HepG2 (cell line): Measurements from ENCODE around the gene TGM6. TPM values are rescaled to one million over a fixed set of nuclear protein-coding genes. Genes with fewer than 3 reads are reported as not detected.
A peak's percentile ranks its signal among the peaks of the same experiment; 100 is the strongest.

Experiments
- ATF7-NPFF ChIP-seq: sonication (generic); formaldehyde crosslinking; IDR thresholded peaks from 2 replicates; pipeline ENCODE4 v1.8.1; 2023; ENCODE audit warnings: mild to moderate bottlenecking, low read depth, missing genetic modification reagents, moderate library complexity
- ELF3 ChIP-seq: IDR thresholded peaks from 2 replicates; pipeline ENCODE4 v1.6.1; 2016; ENCODE audit warnings: missing genetic modification reagents, missing compliant biosample characterization
- REL ChIP-seq: sonication (generic); formaldehyde crosslinking; conservative IDR thresholded peaks from 2 replicates; pipeline ENCODE4 v1.8.0; 2022; ENCODE audit warnings: mild to moderate bottlenecking, missing genetic modification reagents, moderate library complexity
- SMYD3 ChIP-seq: sonication (generic); formaldehyde crosslinking; IDR thresholded peaks from 2 replicates; pipeline ENCODE4 v1.8.1; 2023; ENCODE audit warnings: mild to moderate bottlenecking, missing genetic modification reagents
- ZNF12 ChIP-seq: sonication (generic); formaldehyde crosslinking; IDR thresholded peaks from 2 replicates; pipeline ENCODE4 v1.5.0; 2020; ENCODE audit warnings: missing genetic modification reagents
- ZNF251 ChIP-seq: sonication (generic); formaldehyde crosslinking; IDR thresholded peaks from 2 replicates; pipeline ENCODE4 v1.9.0; 2021; ENCODE audit warnings: mild to moderate bottlenecking, missing genetic modification reagents
- ZNF318 ChIP-seq: sonication (generic); formaldehyde crosslinking; IDR thresholded peaks from 2 replicates; pipeline ENCODE4 v1.4.0; 2020; ENCODE audit warnings: mild to moderate bottlenecking, missing genetic modification reagents
- ZNF75D ChIP-seq: sonication (generic); formaldehyde crosslinking; IDR thresholded peaks from 2 replicates; pipeline ENCODE4 v1.8.1; 2023; ENCODE audit warnings: missing genetic modification reagents, mild to moderate bottlenecking, borderline replicate concordance
- ZNF800 ChIP-seq: sonication (generic); formaldehyde crosslinking; IDR thresholded peaks from 2 replicates; pipeline ENCODE4 v1.4.0; 2020; ENCODE audit warnings: missing genetic modification reagents
- polyA plus RNA-seq, 8 experiments: library from polyadenylated mRNA; depleted of rRNA in 3 of 8; stranded (reverse) in 7 of 8; unstranded in 1 of 8; fragments of >200 nt; fragmentation: Illumina TruSeq in 4 of 8; extraction: Trizol in 4 of 8; gene quantifications; 2 replicates each; pipeline versions ENCODE4 v1.2.1 to v1.2.3, GENCODE V29; 2011 to 2016; ENCODE audit warnings: low read depth in 4 of 8, missing spikeins in 1 of 8, mixed read lengths in 1 of 8; ENCODE audit not compliant: insufficient read depth in 1 of 8
- total RNA-seq, 5 experiments: library from RNA; depleted of rRNA; stranded (reverse); fragments of >200 nt; fragmentation: Illumina TruSeq; extraction: Trizol; gene quantifications; 2 replicates each; pipeline ENCODE4 v1.2.3, GENCODE V29; 2016; ENCODE audit warnings: low read depth in 1 of 5
- TF ChIP-seq, protein P1 (sequence below): sonication (generic); formaldehyde crosslinking; IDR thresholded peaks from 2 replicates; pipeline ENCODE4 v1.4.0; 2020; ENCODE audit warnings: mild to moderate bottlenecking, missing genetic modification reagents, borderline replicate concordance
- TF ChIP-seq, protein P2 (sequence below): sonication (generic); formaldehyde crosslinking; IDR thresholded peaks from 2 replicates; pipeline ENCODE4 v1.4.0; 2020; ENCODE audit warnings: missing genetic modification reagents

TGM6 gene
- total and polyA plus RNA-seq, 2 of the 13 experiments (the other 11 are each of a cell fraction or from before 2014, with no cell fraction given) = not detected

DNA sequence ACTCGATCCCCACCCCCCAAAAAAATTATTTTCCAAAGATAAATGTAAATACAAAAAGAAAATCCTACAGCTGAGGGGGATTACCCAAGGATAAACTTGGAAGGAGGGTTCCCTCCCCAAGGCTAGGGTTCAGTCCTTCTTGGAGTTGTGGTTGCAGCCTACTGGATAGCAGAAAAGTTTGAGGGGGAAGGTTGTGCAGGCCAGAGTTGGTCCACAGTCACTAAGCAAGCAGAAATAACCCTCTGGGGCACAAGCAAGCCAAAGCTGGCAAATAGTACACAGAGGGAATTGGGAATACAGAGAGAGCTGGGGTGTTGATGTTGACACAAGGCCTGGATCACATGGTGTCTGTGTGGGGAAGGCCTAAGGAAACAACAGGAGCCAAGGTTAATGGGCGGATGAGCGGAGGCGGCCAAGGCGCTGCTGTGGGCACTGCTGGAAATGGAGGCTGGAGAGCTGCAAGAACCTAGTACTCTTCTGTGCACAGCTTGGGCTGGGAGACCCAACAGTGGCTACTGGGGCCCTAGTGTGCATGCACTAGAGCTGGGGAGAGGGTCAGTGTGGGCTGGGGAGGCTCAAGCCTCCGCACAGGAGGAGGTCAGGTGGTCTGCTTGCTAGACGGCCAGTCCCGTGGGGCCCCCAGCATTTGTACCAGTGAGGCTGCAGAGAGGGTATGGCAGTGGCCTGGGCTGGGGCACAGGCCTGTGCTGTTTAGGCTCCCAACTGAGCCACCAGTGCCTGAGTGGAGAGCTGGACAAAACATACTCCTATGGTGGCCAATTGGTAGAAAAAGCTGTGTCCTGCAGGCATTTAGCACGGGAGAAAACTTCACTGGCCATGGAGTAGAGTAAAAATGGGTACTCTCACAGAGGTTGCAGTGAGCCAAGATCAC is 95.4 kb downstream of the TGM6 start (continued):
- TF ChIP-seq, protein P1, sequence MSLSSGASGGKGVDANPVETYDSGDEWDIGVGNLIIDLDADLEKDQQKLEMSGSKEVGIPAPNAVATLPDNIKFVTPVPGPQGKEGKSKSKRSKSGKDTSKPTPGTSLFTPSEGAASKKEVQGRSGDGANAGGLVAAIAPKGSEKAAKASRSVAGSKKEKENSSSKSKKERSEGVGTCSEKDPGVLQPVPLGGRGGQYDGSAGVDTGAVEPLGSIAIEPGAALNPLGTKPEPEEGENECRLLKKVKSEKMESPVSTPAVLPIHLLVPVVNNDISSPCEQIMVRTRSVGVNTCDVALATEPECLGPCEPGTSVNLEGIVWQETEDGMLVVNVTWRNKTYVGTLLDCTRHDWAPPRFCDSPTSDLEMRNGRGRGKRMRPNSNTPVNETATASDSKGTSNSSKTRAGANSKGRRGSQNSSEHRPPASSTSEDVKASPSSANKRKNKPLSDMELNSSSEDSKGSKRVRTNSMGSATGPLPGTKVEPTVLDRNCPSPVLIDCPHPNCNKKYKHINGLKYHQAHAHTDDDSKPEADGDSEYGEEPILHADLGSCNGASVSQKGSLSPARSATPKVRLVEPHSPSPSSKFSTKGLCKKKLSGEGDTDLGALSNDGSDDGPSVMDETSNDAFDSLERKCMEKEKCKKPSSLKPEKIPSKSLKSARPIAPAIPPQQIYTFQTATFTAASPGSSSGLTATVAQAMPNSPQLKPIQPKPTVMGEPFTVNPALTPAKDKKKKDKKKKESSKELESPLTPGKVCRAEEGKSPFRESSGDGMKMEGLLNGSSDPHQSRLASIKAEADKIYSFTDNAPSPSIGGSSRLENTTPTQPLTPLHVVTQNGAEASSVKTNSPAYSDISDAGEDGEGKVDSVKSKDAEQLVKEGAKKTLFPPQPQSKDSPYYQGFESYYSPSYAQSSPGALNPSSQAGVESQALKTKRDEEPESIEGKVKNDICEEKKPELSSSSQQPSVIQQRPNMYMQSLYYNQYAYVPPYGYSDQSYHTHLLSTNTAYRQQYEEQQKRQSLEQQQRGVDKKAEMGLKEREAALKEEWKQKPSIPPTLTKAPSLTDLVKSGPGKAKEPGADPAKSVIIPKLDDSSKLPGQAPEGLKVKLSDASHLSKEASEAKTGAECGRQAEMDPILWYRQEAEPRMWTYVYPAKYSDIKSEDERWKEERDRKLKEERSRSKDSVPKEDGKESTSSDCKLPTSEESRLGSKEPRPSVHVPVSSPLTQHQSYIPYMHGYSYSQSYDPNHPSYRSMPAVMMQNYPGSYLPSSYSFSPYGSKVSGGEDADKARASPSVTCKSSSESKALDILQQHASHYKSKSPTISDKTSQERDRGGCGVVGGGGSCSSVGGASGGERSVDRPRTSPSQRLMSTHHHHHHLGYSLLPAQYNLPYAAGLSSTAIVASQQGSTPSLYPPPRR (CRISPR knock-in tag) = peak; percentile 87
- peak; percentile 81 for TF ChIP-seq ZNF800 (CRISPR knock-in tag)
- no peak; the same call in none of the 2 replicates for TF ChIP-seq ZNF318 (CRISPR knock-in tag)
- TF ChIP-seq ZNF12 (CRISPR knock-in tag) = 0 out of 2 replicates have a peak, but pooled peaks have one; percentile 33
- TF ChIP-seq ZNF75D = no peak
- no peak for TF ChIP-seq REL (CRISPR knock-in tag)
- no peak for TF ChIP-seq SMYD3
- TF ChIP-seq ATF7-NPFF (CRISPR knock-in tag) = no peak
- TF ChIP-seq, protein P2, sequence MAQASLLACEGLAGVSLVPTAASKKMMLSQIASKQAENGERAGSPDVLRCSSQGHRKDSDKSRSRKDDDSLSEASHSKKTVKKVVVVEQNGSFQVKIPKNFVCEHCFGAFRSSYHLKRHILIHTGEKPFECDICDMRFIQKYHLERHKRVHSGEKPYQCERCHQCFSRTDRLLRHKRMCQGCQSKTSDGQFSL (CRISPR knock-in tag) = 0 out of 2 replicates have a peak, but pooled peaks have one; percentile 20
- peak; percentile 89 for TF ChIP-seq ELF3 (CRISPR knock-in tag)
- TF ChIP-seq ZNF251 (CRISPR knock-in tag) = no peak
